22Rv1 (cell line): ENCODE measurements around the gene COL4A1.
"Not testable (repeated sequence)": the region's sequence is repeated elsewhere in the genome, so short reads cannot be mapped to it uniquely, and the experiment has no call there.

Experiments
- H3K27ac ChIP-seq: fragments of 450-650 bp; 2 replicates; pipeline ENCODE4 v1.5.1; 2017
- CTCF ChIP-seq: fragments of 450-650 bp; IDR thresholded peaks from 2 replicates; pipeline ENCODE4 v1.5.1; 2017; ENCODE audit warnings: mild to moderate bottlenecking
- ZFX ChIP-seq: fragments of 450-650 bp; IDR thresholded peaks from 2 replicates; pipeline ENCODE4 v1.6.1; 2017; ENCODE audit warnings: antibody characterized with exemption, borderline replicate concordance

Gene COL4A1

DNA sequence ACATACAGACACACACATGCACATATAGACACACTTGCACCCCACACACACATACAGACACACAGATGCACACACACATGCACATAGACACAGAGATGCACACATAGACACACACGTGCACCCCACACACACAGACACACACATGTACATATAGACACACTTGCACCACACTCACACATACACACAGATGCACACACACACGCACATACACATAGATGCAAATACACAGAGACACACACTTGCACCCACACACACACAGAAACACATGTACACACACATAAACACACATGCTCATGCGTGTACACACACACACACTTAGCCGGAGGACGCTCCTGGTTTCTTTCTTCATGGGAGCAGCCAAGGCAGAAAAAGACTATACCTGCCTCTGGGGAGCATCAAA is 10.1 kb upstream of the COL4A1 start:
- no peak overlapping the region for H3K27ac ChIP-seq
- TF ChIP-seq CTCF, result no peak
- no peak for TF ChIP-seq ZFX

GRCh38 chr13:110316196-110316595 is 9.2 kb upstream of the COL4A1 start:
- TF ChIP-seq ZFX (no peak), CTCF (no peak)
- no peak overlapping the region for H3K27ac ChIP-seq

- no peak for TF ChIP-seq ZFX
- TF ChIP-seq CTCF, result no peak
- no peak overlapping the region for H3K27ac ChIP-seq
These were observed 7.7 kb upstream of the COL4A1 start for GRCh38 chr13:110314516-110315245.

- not testable (repeated sequence) for H3K27ac ChIP-seq
These were observed 6.8 kb upstream of the COL4A1 start for GRCh38 chr13:110313733-110314132.

DNA sequence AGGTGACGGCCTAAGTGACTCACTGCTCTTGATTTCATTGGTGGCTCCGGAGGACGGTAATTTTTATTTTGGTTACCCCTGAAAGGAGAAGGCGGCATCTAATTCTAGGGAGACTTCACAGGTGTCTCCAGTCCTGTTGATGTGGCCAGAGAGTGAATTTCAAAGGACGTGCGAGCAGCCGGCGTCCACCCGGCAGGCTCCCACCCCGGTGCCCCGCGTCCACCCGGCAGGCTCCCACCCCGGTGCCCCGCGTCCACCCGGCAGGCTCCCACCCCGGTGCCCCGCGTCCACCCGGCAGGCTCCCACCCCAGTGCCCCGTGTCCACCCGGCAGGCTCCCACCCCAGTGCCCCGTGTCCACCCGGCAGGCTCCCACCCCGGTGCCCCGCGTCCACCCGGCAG is 6.3 kb upstream of the COL4A1 start:
- H3K27ac ChIP-seq, result not testable (repeated sequence)

- H3K27ac ChIP-seq, result no peak overlapping the region
- no peak for TF ChIP-seq CTCF
- no peak for TF ChIP-seq ZFX
These were observed 5.5 kb upstream of the COL4A1 start for GRCh38 chr13:110312339-110313031.

DNA sequence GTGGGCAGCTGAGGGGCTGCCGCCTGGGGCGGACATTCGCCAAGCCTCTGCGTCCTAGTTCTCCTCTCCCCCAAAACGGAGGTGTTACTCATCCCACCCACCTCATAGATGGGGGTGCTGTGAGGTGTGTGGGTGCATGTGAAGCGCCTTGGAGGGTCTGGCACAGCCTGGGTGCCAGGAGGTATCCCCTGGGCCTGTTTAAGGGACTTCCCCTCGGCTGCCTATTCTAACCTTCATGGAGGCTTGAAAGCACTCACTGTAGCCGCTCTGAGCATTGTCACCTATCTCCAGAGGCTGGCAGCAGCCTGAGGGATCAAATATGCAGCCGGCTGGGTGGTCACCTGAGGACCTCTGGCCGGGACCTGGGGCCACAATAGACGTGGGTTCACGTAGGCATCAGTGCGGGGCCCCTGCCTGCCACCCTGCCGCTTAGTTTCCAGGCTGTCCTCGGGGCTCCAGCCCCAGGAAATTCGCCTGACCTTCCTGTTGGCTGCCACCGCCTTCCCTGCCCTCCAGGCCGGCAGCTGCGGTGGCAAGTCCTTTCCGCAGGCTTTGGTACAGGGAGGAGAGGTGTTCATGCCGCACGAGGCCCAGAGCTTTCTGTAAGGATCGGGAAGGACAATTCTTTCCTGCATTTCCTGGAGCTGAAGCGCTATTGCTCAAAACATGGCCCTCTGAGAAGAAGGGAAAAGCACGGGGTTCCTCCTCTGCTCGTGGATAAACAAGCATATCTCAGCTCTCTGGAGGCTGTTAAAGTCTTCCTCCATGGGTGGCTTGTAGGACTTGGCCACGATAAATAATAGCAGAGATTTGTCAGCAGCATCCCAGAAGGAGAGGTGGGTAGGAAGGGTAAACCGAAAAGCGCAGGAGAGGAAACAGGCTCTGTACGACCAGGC is 4.7 kb upstream of the COL4A1 start:
- TF ChIP-seq CTCF (no peak), ZFX (no peak)
- H3K27ac ChIP-seq, result no peak overlapping the region
